Measurements from ENCODE around the gene ENTPD1. TPM values are rescaled to one million over a fixed set of nuclear protein-coding genes. Genes with fewer than 3 reads are reported as not detected.
A peak's percentile ranks its signal among the peaks of the same experiment; 100 is the strongest.

ENTPD1 gene
- total and polyA plus RNA-seq, 10 of the 15 experiments (the other 5 are each of a cell fraction or from before 2014, with no cell fraction given): 110 to 413 (median 161) TPM

DNA sequence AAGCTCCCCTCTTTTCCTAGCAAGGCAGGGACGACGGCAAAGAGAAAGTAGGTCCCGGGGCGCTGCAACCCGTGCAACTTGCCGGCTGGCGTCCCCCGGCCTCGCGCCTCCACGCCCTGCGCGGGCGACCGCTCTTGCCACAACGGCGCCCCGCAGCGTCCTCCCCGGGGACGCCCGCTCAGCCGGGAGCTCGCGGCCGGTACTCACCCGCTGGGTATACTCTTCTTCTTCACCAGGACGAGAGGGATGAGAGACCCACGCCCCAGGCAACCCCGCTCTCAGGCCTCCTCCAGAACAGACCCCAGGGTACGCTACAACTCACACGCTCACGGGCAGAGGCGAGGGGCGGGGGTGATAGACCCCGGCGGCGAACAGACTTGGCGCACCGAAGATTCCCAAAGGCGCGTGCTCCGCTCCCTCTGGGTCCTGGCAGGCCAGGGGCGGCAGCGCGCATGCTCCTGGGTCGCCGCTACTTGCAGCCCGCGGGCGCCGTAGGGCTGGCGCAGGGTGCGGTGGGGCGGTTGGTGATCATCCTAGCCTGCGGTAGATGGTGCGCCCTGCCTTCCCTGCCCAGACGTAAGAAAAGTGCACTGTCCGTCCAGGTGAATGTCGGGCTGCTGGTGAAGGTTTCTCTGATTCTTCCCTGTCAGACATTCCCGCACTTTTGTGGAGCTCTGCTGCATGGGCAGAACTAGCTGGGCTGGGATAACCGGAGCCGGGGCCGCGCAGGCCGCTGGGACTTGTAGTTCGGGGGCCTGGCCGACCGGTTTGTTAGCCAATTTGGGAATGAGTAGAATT, 151.7 kb downstream of the ENTPD1 start, which contains the start of gene CC2D2B:
TSS of gene CC2D2B (plus strand) at position 520 of the 798 bp plus-strand sequence. CDS start 3,349 bp downstream, outside the sequence.
- ChIA-PET POLR2A (interaction anchor here (1.0 kb wide), 1 partner anchor 214 kb away, joined by 3 read pairs; the partner anchor contains the start of gene TCTN3), RAD21 (ENCODE audit: unreplicated experiment) (interaction anchor here (0.7 to 2.3 kb wide), 7 partner anchors 66 to 214 kb away, joined by 3 to 8 read pairs (median 5); partner anchors contain the start of gene TCTN3), CTCF (interaction anchor here (0.6 to 1.7 kb wide), 13 partner anchors 17 to 564 kb away, joined by 3 to 7 read pairs (median 3); partner anchors contain the start of genes CCNJ and TCTN3), SMC1A (ENCODE audit: uncharacterized antibody, unreplicated experiment) (interaction anchor here (0.9 to 2.1 kb wide), 7 partner anchors 11 to 383 kb away, joined by 3 to 12 read pairs (median 4); partner anchors contain the start of gene TCTN3)
- no peak for FAIRE-seq
- H3K27ac ChIP-seq (ENCODE audit: control insufficient read depth, insufficient read depth): peak within 1 kb of the TSS; percentile 79
- H3K27me3 ChIP-seq (replicated peaks in 1 of 2; ENCODE audit: control insufficient read depth in 2 of 2, insufficient read depth in 2 of 2, low read length in 1 of 2): no peaks in the 10 kb centered on the region
- in situ Hi-C loops (cut with MboI): no loop called here
- peak within 1 kb of the TSS; percentile 100 for H2AFZ ChIP-seq (ENCODE audit: control insufficient read depth, low read depth, low read length)
- H3K36me3 ChIP-seq (ENCODE audit: control insufficient read depth in 2 of 2, insufficient read depth in 2 of 2, low read length in 1 of 2): no peaks in the 10 kb centered on the region; a peak in 1 of 4 replicates
- H3K79me2 ChIP-seq (ENCODE audit: control insufficient read depth, insufficient read depth, low read length): peaks cover 9% of the 10 kb centered on the region
- H4K20me1 ChIP-seq (ENCODE audit: control insufficient read depth, insufficient read depth): no peaks in the 10 kb centered on the region
- WGBS (ENCODE audit: insufficient coverage, insufficient replicate concordance, low lambda C conversion rate, missing lambda C conversion rate): under 1% methylated on average over 62 of the region's 69 CpGs
- peak within 1 kb of the TSS; percentile 75 for H3K9ac ChIP-seq (ENCODE audit: control insufficient read depth, insufficient read depth, low read length)
- no TSS peak for BruUV-seq (replicated peaks)
- no peaks in the 10 kb centered on the region for H3K9me3 ChIP-seq (replicated peaks; ENCODE audit: control insufficient read depth, insufficient read depth, low read length)
- peak; percentile 94 for ATAC-seq
- peak; percentile 27 for DNase-seq (ENCODE audit: low read depth, low spot score)
- peaks cover 9% of the 10 kb centered on the region for H3K4me1 ChIP-seq (ENCODE audit: control insufficient read depth, insufficient read depth, low read length)
- peak within 1 kb of the TSS; percentile 89 for H3K4me3 ChIP-seq
- intact Hi-C loops (cut with micrococcal nuclease; ENCODE audit: unreplicated experiment): loop anchor here (1.0 kb wide), 1 partner anchor 213 kb away; no protein-coding TSS in a partner anchor
- H3K4me2 ChIP-seq (ENCODE audit: control insufficient read depth, insufficient read depth): peak within 1 kb of the TSS; percentile 77
- TF ChIP-seq NR2C2 (IDR thresholded peaks at IDR 0.05; ENCODE audit: borderline replicate concordance, control insufficient read depth, insufficient read length, low read depth) (no peak), EED (IDR thresholded peaks at IDR 0.05; ENCODE audit: low read depth) (peak; percentile 38; the same call in 1 of the 2 replicates), RAD21 (IDR thresholded peaks at IDR 0.05; ENCODE audit: insufficient read depth, low read depth, low read length) (0 out of 2 replicates have a peak, but pooled peaks have one; percentile 5), ZNF384 (IDR thresholded peaks at IDR 0.05; ENCODE audit: borderline replicate concordance, low read depth, low read length) (no peak), TARDBP (IDR thresholded peaks at IDR 0.05; ENCODE audit: borderline replicate concordance) (0 out of 2 replicates have a peak, but pooled peaks have one; percentile 44), IKZF1 (conservative IDR thresholded peaks at IDR 0.05) (peak; percentile 92), RUNX3 (IDR thresholded peaks at IDR 0.05; ENCODE audit: low read length) (peak; percentile 8; the same call in 1 of the 2 replicates), TAF1 (IDR thresholded peaks at IDR 0.05; ENCODE audit: borderline replicate concordance, low read depth, low read length) (0 out of 2 replicates have a peak, but pooled peaks have one; percentile 13), SIN3A (IDR thresholded peaks at IDR 0.05; ENCODE audit: low read depth, low read length) (no peak; the same call in 1 of the 2 replicates), CHD4 (IDR thresholded peaks at IDR 0.05) (no peak), YY1 (IDR thresholded peaks at IDR 0.05; ENCODE audit: low read depth, low read length) (peak; percentile 74), HCFC1 (IDR thresholded peaks at IDR 0.05; ENCODE audit: low read length) (peak; percentile 84), SMAD5 (IDR thresholded peaks at IDR 0.05; ENCODE audit: low read depth) (peak; percentile 59; the same call in 1 of the 2 replicates)
- TF ChIP-seq, protein P1, sequence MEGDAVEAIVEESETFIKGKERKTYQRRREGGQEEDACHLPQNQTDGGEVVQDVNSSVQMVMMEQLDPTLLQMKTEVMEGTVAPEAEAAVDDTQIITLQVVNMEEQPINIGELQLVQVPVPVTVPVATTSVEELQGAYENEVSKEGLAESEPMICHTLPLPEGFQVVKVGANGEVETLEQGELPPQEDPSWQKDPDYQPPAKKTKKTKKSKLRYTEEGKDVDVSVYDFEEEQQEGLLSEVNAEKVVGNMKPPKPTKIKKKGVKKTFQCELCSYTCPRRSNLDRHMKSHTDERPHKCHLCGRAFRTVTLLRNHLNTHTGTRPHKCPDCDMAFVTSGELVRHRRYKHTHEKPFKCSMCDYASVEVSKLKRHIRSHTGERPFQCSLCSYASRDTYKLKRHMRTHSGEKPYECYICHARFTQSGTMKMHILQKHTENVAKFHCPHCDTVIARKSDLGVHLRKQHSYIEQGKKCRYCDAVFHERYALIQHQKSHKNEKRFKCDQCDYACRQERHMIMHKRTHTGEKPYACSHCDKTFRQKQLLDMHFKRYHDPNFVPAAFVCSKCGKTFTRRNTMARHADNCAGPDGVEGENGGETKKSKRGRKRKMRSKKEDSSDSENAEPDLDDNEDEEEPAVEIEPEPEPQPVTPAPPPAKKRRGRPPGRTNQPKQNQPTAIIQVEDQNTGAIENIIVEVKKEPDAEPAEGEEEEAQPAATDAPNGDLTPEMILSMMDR (IDR thresholded peaks at IDR 0.05 in 2 of 3, conservative IDR thresholded peaks at IDR 0.05 in 1 of 3; ENCODE audit: control insufficient read depth in 2 of 3, extremely low read depth in 1 of 3, insufficient read depth in 1 of 3, low read depth in 3 of 3, low read length in 3 of 3): peak; percentile 5 to 19 (median 9); a peak in 1 of 6 replicates
- TF ChIP-seq, protein P2, sequence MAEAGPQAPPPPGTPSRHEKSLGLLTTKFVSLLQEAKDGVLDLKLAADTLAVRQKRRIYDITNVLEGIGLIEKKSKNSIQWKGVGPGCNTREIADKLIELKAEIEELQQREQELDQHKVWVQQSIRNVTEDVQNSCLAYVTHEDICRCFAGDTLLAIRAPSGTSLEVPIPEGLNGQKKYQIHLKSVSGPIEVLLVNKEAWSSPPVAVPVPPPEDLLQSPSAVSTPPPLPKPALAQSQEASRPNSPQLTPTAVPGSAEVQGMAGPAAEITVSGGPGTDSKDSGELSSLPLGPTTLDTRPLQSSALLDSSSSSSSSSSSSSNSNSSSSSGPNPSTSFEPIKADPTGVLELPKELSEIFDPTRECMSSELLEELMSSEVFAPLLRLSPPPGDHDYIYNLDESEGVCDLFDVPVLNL (IDR thresholded peaks at IDR 0.05; ENCODE audit: low read depth, low read length): no peak
- TF ChIP-seq, protein P3, sequence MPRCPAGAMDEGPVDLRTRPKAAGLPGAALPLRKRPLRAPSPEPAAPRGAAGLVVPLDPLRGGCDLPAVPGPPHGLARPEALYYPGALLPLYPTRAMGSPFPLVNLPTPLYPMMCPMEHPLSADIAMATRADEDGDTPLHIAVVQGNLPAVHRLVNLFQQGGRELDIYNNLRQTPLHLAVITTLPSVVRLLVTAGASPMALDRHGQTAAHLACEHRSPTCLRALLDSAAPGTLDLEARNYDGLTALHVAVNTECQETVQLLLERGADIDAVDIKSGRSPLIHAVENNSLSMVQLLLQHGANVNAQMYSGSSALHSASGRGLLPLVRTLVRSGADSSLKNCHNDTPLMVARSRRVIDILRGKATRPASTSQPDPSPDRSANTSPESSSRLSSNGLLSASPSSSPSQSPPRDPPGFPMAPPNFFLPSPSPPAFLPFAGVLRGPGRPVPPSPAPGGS (IDR thresholded peaks at IDR 0.05; ENCODE audit: borderline replicate concordance, insufficient read depth, low read depth, low read length, poor library complexity, severe bottlenecking): peak; percentile 41
